B cell (primary cell): ENCODE results near the gene GORAB. TPM values are rescaled to one million over a fixed set of nuclear protein-coding genes. Genes with fewer than 3 reads are reported as not detected.

Experiments used
- ATAC-seq: fragments of 200-7000 bp; cut with Tn5 transposase; one replicate; pipeline ENCODE4 v1.10.0; 2021; ENCODE audit warnings: low read depth, mild to moderate bottlenecking, moderate number of reproducible peaks, moderate library complexity
- CTCF ChIA-PET: fragments of 350-600 bp; sonication (Branson Sonifier 250); formaldehyde crosslinking; loops from one replicate; lab custom pipeline; 2021; ENCODE audit warnings: antibody characterized with exemption, inconsistent platforms; lab: Charles Lee
- POLR2A ChIA-PET: fragments of 350-600 bp; sonication (Branson Sonifier 250); formaldehyde crosslinking; loops from one replicate; lab custom pipeline; 2021; ENCODE audit warnings: antibody characterized with exemption; lab: Charles Lee
- DNase-seq: peaks from one replicate; pipeline ENCODE4 v3.0.0; 2013
- H2AFZ ChIP-seq: 2 replicates; pipeline ENCODE4 v1.6.1; 2012; ENCODE audit warnings: mild to moderate bottlenecking, low read depth, low read length; ENCODE audit not compliant: insufficient read depth, poor library complexity, severe bottlenecking
- H3K27ac ChIP-seq, 2 donors: 1 replicate in 1 of 2; 2 replicates in 1 of 2; pipeline ENCODE4 v1.5.1; 2012 to 2013; ENCODE audit warnings: low read length in 2 of 2, mild to moderate bottlenecking in 2 of 2, moderate library complexity in 1 of 2
- H3K27me3 ChIP-seq, 4 experiments: fragments of 200-600 bp in 1 of 4; sonication (generic) in 1 of 4; replicated peaks in 1 of 4; 1 replicate in 2 of 4; 2 replicates in 2 of 4; pipeline versions ENCODE4 v1.6.1 to v1.7.0; 2013 to 2016; ENCODE audit warnings: low read length in 3 of 4, mild to moderate bottlenecking in 2 of 4, mixed read lengths in 1 of 4, moderate library complexity in 1 of 4; ENCODE audit not compliant: insufficient read depth in 4 of 4, control insufficient read depth in 3 of 4; ENCODE audit errors: control extremely low read depth in 1 of 4
- H3K36me3 ChIP-seq, 2 experiments: replicated peaks in 1 of 2; 1 replicate in 1 of 2; 2 replicates in 1 of 2; pipeline versions ENCODE4 v1.6.1 to v1.7.1; 2013; ENCODE audit warnings: low read length in 1 of 2; ENCODE audit not compliant: insufficient read depth in 2 of 2, control insufficient read depth in 1 of 2; ENCODE audit errors: control extremely low read depth in 1 of 2, extremely low read depth in 1 of 2
- H3K4me1 ChIP-seq, 2 donors: fragments of 200-600 bp in 1 of 2; sonication (generic) in 1 of 2; 1 replicate in 1 of 2; 2 replicates in 1 of 2; pipeline versions ENCODE4 v1.5.1 to v1.6.1; 2013 to 2017; ENCODE audit warnings: low read length in 2 of 2; ENCODE audit not compliant: control insufficient read depth in 2 of 2, insufficient read depth in 2 of 2
- H3K4me2 ChIP-seq: replicated peaks from 2 replicates; pipeline ENCODE3; 2012; ENCODE audit warnings: mild to moderate bottlenecking, low read depth, low read length; ENCODE audit not compliant: poor library complexity, severe bottlenecking
- H3K4me3 ChIP-seq, 5 experiments: fragments of 200-600 bp in 1 of 5; sonication (generic) in 1 of 5; 1 replicate in 3 of 5; 2 replicates in 2 of 5; pipeline versions ENCODE4 v1.5.1 to v1.7.0; 2011 to 2016; ENCODE audit warnings: low read length in 4 of 5, mild to moderate bottlenecking in 4 of 5, low read depth in 2 of 5, control low read depth in 1 of 5, moderate library complexity in 1 of 5; ENCODE audit not compliant: insufficient read depth in 1 of 5; ENCODE audit errors: control extremely low read depth in 1 of 5, extremely low read depth in 1 of 5
- H3K79me2 ChIP-seq: fragments of 200-600 bp; sonication (generic); one replicate; pipeline ENCODE4 v1.6.0; 2016; ENCODE audit warnings: low read length; ENCODE audit not compliant: control insufficient read depth, insufficient read depth
- H3K9ac ChIP-seq: fragments of 200-600 bp; sonication (generic); 2 replicates; pipeline ENCODE4 v1.6.1; 2017; ENCODE audit warnings: mild to moderate bottlenecking, low read length, moderate library complexity
- H3K9me3 ChIP-seq, 3 donors: one replicate each; pipeline versions ENCODE4 v1.6.1 to v1.7.1; 2013; ENCODE audit warnings: low read length in 2 of 3; ENCODE audit not compliant: control insufficient read depth in 2 of 3, insufficient read depth in 1 of 3; ENCODE audit errors: control extremely low read depth in 1 of 3
- H4K20me1 ChIP-seq: 2 replicates; pipeline ENCODE4 v1.6.0; 2012; ENCODE audit warnings: mild to moderate bottlenecking, low read length; ENCODE audit not compliant: insufficient read depth, control insufficient read depth, poor library complexity, severe bottlenecking
- H3K27ac Mint-ChIP-seq: one replicate; pipeline ENCODE4 v1.8.0; 2021; ENCODE audit warnings: mixed read lengths
- H3K27me3 Mint-ChIP-seq: one replicate; pipeline ENCODE4 v1.8.0; 2021; ENCODE audit warnings: mixed read lengths
- H3K4me1 Mint-ChIP-seq: one replicate; pipeline ENCODE4 v1.8.0; 2021; ENCODE audit warnings: mixed read lengths
- H3K4me3 Mint-ChIP-seq: one replicate; pipeline ENCODE4 v1.8.0; 2021; ENCODE audit warnings: mixed read lengths
- H3K9me3 Mint-ChIP-seq: one replicate; pipeline ENCODE4 v1.8.0; 2022; ENCODE audit warnings: mixed read lengths; ENCODE audit not compliant: insufficient read depth
- CTCF ChIP-seq: fragments of 200-600 bp; IDR thresholded peaks from one replicate; pipeline ENCODE4 v1.8.0; 2022; ENCODE audit warnings: antibody characterized with exemption, mild to moderate bottlenecking
- EZH2 ChIP-seq: IDR thresholded peaks from 2 replicates; pipeline ENCODE4 v1.6.1; 2012; ENCODE audit warnings: borderline replicate concordance, low read depth, mild to moderate bottlenecking, moderate library complexity, low read length; ENCODE audit not compliant: insufficient read depth, poor library complexity, severe bottlenecking
- WGBS: methylation state at CpG from one replicate; pipeline ENCODE4 v1.1.5; 2013; ENCODE audit warnings: missing lambda C conversion rate; ENCODE audit not compliant: insufficient coverage; 5-methylcytosine and 5-hydroxymethylcytosine counted together
- intact Hi-C: fragments of 100-400 bp; cut with micrococcal nuclease; formaldehyde crosslinking; loops from one replicate; pipeline ENCODE4 v1.10.0; 2022
- polyA plus RNA-seq: library from polyadenylated mRNA; depleted of rRNA; stranded (reverse); fragments of >200 nt; gene quantifications from 2 replicates; pipeline ENCODE4 v1.2.3, GENCODE V29; 2012
- total RNA-seq, 2 donors: library from RNA; stranded (reverse); fragments of 120-200 nt in 1 of 2; gene quantifications; 1 replicate in 1 of 2; 2 replicates in 1 of 2; pipeline versions ENCODE4 v1.2.3 to v1.2.4, GENCODE V29; 2013 to 2022

Gene GORAB
- total and polyA plus RNA-seq, 2 donors (not counting 1 experiment from before 2014, with no cell fraction given), result 15.1 to 24.2 TPM

GRCh38 chr1:170545476-170545875 lies 13.5 kb downstream of the GORAB start:
- H3K9me3 ChIP-seq, result no peaks in the 10 kb centered on the region
- H2AFZ ChIP-seq, result no peak overlapping the region
- no peaks in the 10 kb centered on the region for H3K4me1 ChIP-seq
- no peaks in the 10 kb centered on the region for H3K27me3 ChIP-seq
- H3K79me2 ChIP-seq, result no peaks in the 10 kb centered on the region
- no peaks in the 10 kb centered on the region for H3K27me3 Mint-ChIP-seq
- H3K9me3 Mint-ChIP-seq, result no peaks in the 10 kb centered on the region
- TF ChIP-seq CTCF (no peak), EZH2 (no peak)
- intact Hi-C loops, result no loop called here
- H3K27ac ChIP-seq, result no peak overlapping the region
- no peak overlapping the region for H3K4me3 ChIP-seq
- ChIA-PET POLR2A (no interaction called here), CTCF (no interaction called here)
- H3K4me3 Mint-ChIP-seq, result no peak overlapping the region
- DNase-seq, result no peak
- H3K27ac Mint-ChIP-seq, result no peak overlapping the region
- no CpG with 5 or more reads among the region's 1 CpG for WGBS
- H3K4me2 ChIP-seq, result no peak overlapping the region
- no peak overlapping the region for H3K9ac ChIP-seq
- no peak for ATAC-seq
- no peaks in the 10 kb centered on the region for H4K20me1 ChIP-seq
- H3K36me3 ChIP-seq, result peaks cover 0 to 60% of the 10 kb centered on the region in 2 experiments
- H3K4me1 Mint-ChIP-seq, result no peaks in the 10 kb centered on the region

GRCh38 chr1:170547255-170547654 lies 15.3 kb downstream of the GORAB start:
- H2AFZ ChIP-seq, result no peak overlapping the region
- no CpG with 5 or more reads among the region's 1 CpG for WGBS
- Mint-ChIP-seq H3K4me3 (no peak overlapping the region), H3K4me1 (no peaks in the 10 kb centered on the region), H3K9me3 (no peaks in the 10 kb centered on the region), H3K27me3 (no peaks in the 10 kb centered on the region), H3K27ac (no peak overlapping the region)
- H3K36me3 ChIP-seq, result peaks cover 1 to 64% of the 10 kb centered on the region in 2 experiments
- H3K9ac ChIP-seq, result no peak overlapping the region
- no peak overlapping the region for H3K4me2 ChIP-seq
- no peaks in the 10 kb centered on the region for H3K9me3 ChIP-seq
- ATAC-seq (no peak), DNase-seq (no peak)
- ChIA-PET CTCF (no interaction called here), POLR2A (no interaction called here)
- H3K4me3 ChIP-seq, result no peak overlapping the region
- H3K79me2 ChIP-seq, result no peaks in the 10 kb centered on the region
- no peaks in the 10 kb centered on the region for H4K20me1 ChIP-seq
- no peak overlapping the region for H3K27ac ChIP-seq
- H3K27me3 ChIP-seq, result no peaks in the 10 kb centered on the region
- intact Hi-C loops, result no loop called here
- H3K4me1 ChIP-seq, result no peaks in the 10 kb centered on the region
- TF ChIP-seq CTCF (no peak), EZH2 (no peak)
